ENCODE data around the gene PPP1R9B. TPM values are rescaled to one million over a fixed set of nuclear protein-coding genes. Genes with fewer than 3 reads are reported as not detected.

Gene PPP1R9B
- total RNA-seq, 1 experiment from 2014 or later: 112 TPM

- POLR2A ChIA-PET: no interaction called here
- H3K27me3 ChIP-seq (ENCODE audit: insufficient read depth, low read length): no peaks in the 10 kb centered on the region
- H3K4me2 ChIP-seq (ENCODE audit: low read length): no peak overlapping the region
- no peaks in the 10 kb centered on the region for H3K9me2 ChIP-seq (ENCODE audit: insufficient read depth)
- no peak overlapping the region for H3K27ac ChIP-seq (ENCODE audit: low read depth, low read length)
- ATAC-seq (no peak), DNase-seq (ENCODE audit: low read depth, low spot score) (no peak)
- no peaks in the 10 kb centered on the region for H3K36me3 ChIP-seq (ENCODE audit: control insufficient read depth in 1 of 2, insufficient read depth in 2 of 2, low read length in 2 of 2)
- TF ChIP-seq CBX3 (IDR thresholded peaks at IDR 0.05; ENCODE audit: low read depth) (no peak), RAD21 (IDR thresholded peaks at IDR 0.05; ENCODE audit: low read depth) (no peak), POLR2AphosphoS5 (IDR thresholded peaks at IDR 0.05; ENCODE audit: low read depth, low read length) (no peak), ZNF274 (IDR thresholded peaks at IDR 0.05; ENCODE audit: low read depth, low read length) (no peak), CTCF (IDR thresholded peaks at IDR 0.05 in 2 of 3, conservative IDR thresholded peaks at IDR 0.05 in 1 of 3; ENCODE audit: borderline replicate concordance in 1 of 3, insufficient read depth in 1 of 3, low read depth in 2 of 3, low read length in 2 of 3) (no peak), EZH2 (IDR thresholded peaks at IDR 0.05) (no peak), TCF7L2 (IDR thresholded peaks at IDR 0.05; ENCODE audit: borderline replicate concordance, extremely low read depth, insufficient read depth, insufficient read length) (no peak), CEBPB (IDR thresholded peaks at IDR 0.05; ENCODE audit: low read depth) (no peak), SIN3A (IDR thresholded peaks at IDR 0.05; ENCODE audit: low read depth) (no peak), JUND (IDR thresholded peaks at IDR 0.05) (no peak), POLR2A (IDR thresholded peaks at IDR 0.05; ENCODE audit: borderline replicate concordance, extremely low read depth, insufficient read depth, insufficient read length) (no peak), SRF (IDR thresholded peaks at IDR 0.05; ENCODE audit: low read depth) (no peak)
- TF ChIP-seq, protein P1, sequence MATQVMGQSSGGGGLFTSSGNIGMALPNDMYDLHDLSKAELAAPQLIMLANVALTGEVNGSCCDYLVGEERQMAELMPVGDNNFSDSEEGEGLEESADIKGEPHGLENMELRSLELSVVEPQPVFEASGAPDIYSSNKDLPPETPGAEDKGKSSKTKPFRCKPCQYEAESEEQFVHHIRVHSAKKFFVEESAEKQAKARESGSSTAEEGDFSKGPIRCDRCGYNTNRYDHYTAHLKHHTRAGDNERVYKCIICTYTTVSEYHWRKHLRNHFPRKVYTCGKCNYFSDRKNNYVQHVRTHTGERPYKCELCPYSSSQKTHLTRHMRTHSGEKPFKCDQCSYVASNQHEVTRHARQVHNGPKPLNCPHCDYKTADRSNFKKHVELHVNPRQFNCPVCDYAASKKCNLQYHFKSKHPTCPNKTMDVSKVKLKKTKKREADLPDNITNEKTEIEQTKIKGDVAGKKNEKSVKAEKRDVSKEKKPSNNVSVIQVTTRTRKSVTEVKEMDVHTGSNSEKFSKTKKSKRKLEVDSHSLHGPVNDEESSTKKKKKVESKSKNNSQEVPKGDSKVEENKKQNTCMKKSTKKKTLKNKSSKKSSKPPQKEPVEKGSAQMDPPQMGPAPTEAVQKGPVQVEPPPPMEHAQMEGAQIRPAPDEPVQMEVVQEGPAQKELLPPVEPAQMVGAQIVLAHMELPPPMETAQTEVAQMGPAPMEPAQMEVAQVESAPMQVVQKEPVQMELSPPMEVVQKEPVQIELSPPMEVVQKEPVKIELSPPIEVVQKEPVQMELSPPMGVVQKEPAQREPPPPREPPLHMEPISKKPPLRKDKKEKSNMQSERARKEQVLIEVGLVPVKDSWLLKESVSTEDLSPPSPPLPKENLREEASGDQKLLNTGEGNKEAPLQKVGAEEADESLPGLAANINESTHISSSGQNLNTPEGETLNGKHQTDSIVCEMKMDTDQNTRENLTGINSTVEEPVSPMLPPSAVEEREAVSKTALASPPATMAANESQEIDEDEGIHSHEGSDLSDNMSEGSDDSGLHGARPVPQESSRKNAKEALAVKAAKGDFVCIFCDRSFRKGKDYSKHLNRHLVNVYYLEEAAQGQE (IDR thresholded peaks at IDR 0.05; ENCODE audit: low read depth): no peak
- BruUV-seq (replicated peaks): no TSS peak
- no peak overlapping the region for H3K4me3 ChIP-seq (replicated peaks in 1 of 2; ENCODE audit: low read depth in 1 of 2, low read length in 2 of 2)
- no peaks in the 10 kb centered on the region for H3K79me2 ChIP-seq (ENCODE audit: insufficient read depth, low read length)
- H3K4me1 ChIP-seq (ENCODE audit: control insufficient read depth in 1 of 2, insufficient read depth in 2 of 2, low read length in 2 of 2): peaks cover 13 to 47% of the 10 kb centered on the region in 2 experiments
- no peak overlapping the region for H2AFZ ChIP-seq (ENCODE audit: low read depth, low read length, poor library complexity, severe bottlenecking)
- CTCF ChIA-PET: interaction anchor here (0.9 kb wide), 1 partner anchor 129 kb away, joined by 3 read pairs; no protein-coding TSS in a partner anchor
- no peak overlapping the region for H3K9ac ChIP-seq (ENCODE audit: low read length)
- intact Hi-C loops (cut with micrococcal nuclease): no loop called here
- RAD21 ChIA-PET (ENCODE audit: low non-redundant PET in 1 of 2, low total read pairs in 2 of 2, uncharacterized antibody in 2 of 2, unreplicated experiment in 2 of 2): no interaction called here
- H3K9me3 ChIP-seq (ENCODE audit: control insufficient read depth in 1 of 2, insufficient read depth in 1 of 2, low read depth in 1 of 2, low read length in 2 of 2): no peaks in the 10 kb centered on the region
- H4K20me1 ChIP-seq (ENCODE audit: insufficient read depth): no peaks in the 10 kb centered on the region
These were observed 16.9 kb upstream of the PPP1R9B start for GRCh38 chr17:50167371-50167770.

All from HCT116 (cell line).